Panc1 (cell line): ENCODE data around the gene PKNOX2. TPM values are rescaled to one million over a fixed set of nuclear protein-coding genes. Genes with fewer than 3 reads are reported as not detected.

ENCODE experiments used
- ATAC-seq: fragments of 200-7000 bp; cut with Tn5 transposase; 2 replicates; pipeline ENCODE4 v1.9.1; 2020; ENCODE audit warnings: mild to moderate bottlenecking, moderate library complexity
- BruUV-seq: library from RNA; stranded (reverse); fragments of 400-500 nt; replicated peaks from 2 replicates; lab custom pipeline; 2021; lab: Mats Ljungman, UMichigan
- CTCF ChIA-PET: fragments of 300-600 bp; sonication (Branson Sonifier 250); formaldehyde crosslinking; loops from one replicate; lab custom pipeline; 2022; ENCODE audit warnings: antibody characterized with exemption; lab: Charles Lee
- POLR2A ChIA-PET: fragments of 300-600 bp; sonication (Branson Sonifier 250); formaldehyde crosslinking; loops from one replicate; lab custom pipeline; 2022; ENCODE audit warnings: antibody characterized with exemption; lab: Charles Lee
- DNase-seq: peaks from one replicate; pipeline ENCODE4 v3.0.0-alpha.2; 2010; ENCODE audit warnings: low read depth, low spot score
- H3K27ac ChIP-seq: 2 replicates; pipeline ENCODE4 v1.5.1; 2011; ENCODE audit warnings: mild to moderate bottlenecking, low read length, inconsistent platforms
- H3K27me3 ChIP-seq: fragments of 200-500 bp; sonication (Bioruptor generic); 2 replicates; pipeline ENCODE4 v1.6.0; 2014; ENCODE audit warnings: low read length, inconsistent platforms; ENCODE audit not compliant: control insufficient read depth, insufficient read depth
- H3K36me3 ChIP-seq: fragments of 200-500 bp; sonication (Bioruptor generic); 2 replicates; pipeline ENCODE4 v1.5.1; 2014; ENCODE audit warnings: inconsistent platforms, mild to moderate bottlenecking, low read length, moderate library complexity; ENCODE audit not compliant: control insufficient read depth, insufficient read depth
- H3K4me1 ChIP-seq: 2 replicates; pipeline ENCODE4 v1.5.1; 2011; ENCODE audit warnings: inconsistent platforms, mild to moderate bottlenecking, low read length, moderate library complexity; ENCODE audit not compliant: control insufficient read depth, insufficient read depth
- H3K4me3 ChIP-seq, 2 experiments: 2 replicates each; pipeline ENCODE4 v1.5.1; 2011 to 2012; ENCODE audit warnings: low read depth in 2 of 2, low read length in 2 of 2, mild to moderate bottlenecking in 2 of 2, inconsistent platforms in 1 of 2, moderate library complexity in 1 of 2
- H3K9me3 ChIP-seq: fragments of 200-500 bp; sonication (Bioruptor generic); 2 replicates; pipeline ENCODE4 v1.5.1; 2014; ENCODE audit warnings: low read depth, mild to moderate bottlenecking, inconsistent platforms, low read length, moderate library complexity; ENCODE audit not compliant: control insufficient read depth, insufficient read depth
- POLR2AphosphoS5 ChIP-seq: IDR thresholded peaks from 2 replicates; pipeline ENCODE4 v1.6.1; 2012; ENCODE audit warnings: mild to moderate bottlenecking, low read depth, low read length, moderate library complexity
- SIN3A ChIP-seq: IDR thresholded peaks from 2 replicates; pipeline ENCODE4 v1.6.1; 2012; ENCODE audit warnings: low read depth, mild to moderate bottlenecking, low read length, moderate library complexity, borderline replicate concordance; ENCODE audit not compliant: insufficient read depth
- TCF7L2 ChIP-seq: IDR thresholded peaks from 2 replicates; pipeline ENCODE4 v1.6.1; 2011; ENCODE audit warnings: mild to moderate bottlenecking, low read depth, low read length, inconsistent platforms
- in situ Hi-C: cut with HindIII; loops from 2 replicates; pipeline ENCODE4 v1.10.0; 2016; ENCODE audit warnings: low sequenced_read_pairs, low pct_unique_long_range_greater_than_20kb
- intact Hi-C: fragments of 100-400 bp; cut with micrococcal nuclease; formaldehyde crosslinking; loops from one replicate; pipeline ENCODE4 v1.10.0; 2022; ENCODE audit not compliant: unreplicated experiment
- total RNA-seq: library from RNA; stranded (reverse); gene quantifications from one replicate; pipeline ENCODE4 v1.2.1, GENCODE V29; 2021; ENCODE audit not compliant: unreplicated experiment
- TF ChIP-seq, protein P1 (sequence below), 2 experiments: IDR thresholded peaks; 2 replicates each; pipeline ENCODE4 v1.6.1; 2011 to 2012; ENCODE audit warnings: low read depth in 2 of 2, control low read depth in 1 of 2, low read length in 1 of 2, mild to moderate bottlenecking in 1 of 2, moderate library complexity in 1 of 2; ENCODE audit not compliant: insufficient read depth in 1 of 2
- TF ChIP-seq, protein P2 (sequence below): fragments of 450-650 bp; IDR thresholded peaks from 2 replicates; pipeline ENCODE4 v1.5.1; 2017; ENCODE audit warnings: mild to moderate bottlenecking

The PKNOX2 gene
- total RNA-seq, 1 experiment from 2014 or later = not detected

DNA sequence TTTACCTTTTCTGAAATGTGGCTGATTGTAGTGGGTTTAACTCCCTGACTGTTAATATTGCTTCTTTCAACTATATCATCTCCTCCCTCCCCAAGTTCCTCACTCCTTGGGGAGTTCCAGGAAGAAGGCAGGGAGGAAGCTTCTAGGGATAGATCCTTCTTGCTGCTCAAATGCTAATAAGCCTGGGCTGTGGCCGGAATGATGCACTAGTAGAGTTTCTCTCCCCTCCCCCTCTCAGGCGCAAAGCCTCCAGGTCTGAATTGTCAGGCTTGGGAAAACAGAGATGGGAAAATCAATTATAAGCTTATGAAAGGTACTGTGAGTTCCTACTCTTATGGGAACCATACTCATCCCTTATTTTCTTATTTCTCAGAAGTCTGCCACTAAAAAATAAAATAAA lies 300.7 kb downstream of the PKNOX2 start:
- ChIA-PET POLR2A (no interaction called here), CTCF (no interaction called here)
- Histone ChIP-seq H3K27ac (no peak overlapping the region), H3K9me3 (no peaks in the 10 kb centered on the region), H3K36me3 (no peaks in the 10 kb centered on the region), H3K4me1 (no peaks in the 10 kb centered on the region), H3K4me3 (no peak overlapping the region), H3K27me3 (peaks cover 7% of the 10 kb centered on the region; the same call in 1 of the 2 replicates)
- in situ Hi-C loops (no loop called here), intact Hi-C loops (no loop called here)
- DNase-seq = no peak
- no peak for ATAC-seq
- TF ChIP-seq TCF7L2 (no peak), POLR2AphosphoS5 (no peak), SIN3A (no peak)
- TF ChIP-seq, protein P1, sequence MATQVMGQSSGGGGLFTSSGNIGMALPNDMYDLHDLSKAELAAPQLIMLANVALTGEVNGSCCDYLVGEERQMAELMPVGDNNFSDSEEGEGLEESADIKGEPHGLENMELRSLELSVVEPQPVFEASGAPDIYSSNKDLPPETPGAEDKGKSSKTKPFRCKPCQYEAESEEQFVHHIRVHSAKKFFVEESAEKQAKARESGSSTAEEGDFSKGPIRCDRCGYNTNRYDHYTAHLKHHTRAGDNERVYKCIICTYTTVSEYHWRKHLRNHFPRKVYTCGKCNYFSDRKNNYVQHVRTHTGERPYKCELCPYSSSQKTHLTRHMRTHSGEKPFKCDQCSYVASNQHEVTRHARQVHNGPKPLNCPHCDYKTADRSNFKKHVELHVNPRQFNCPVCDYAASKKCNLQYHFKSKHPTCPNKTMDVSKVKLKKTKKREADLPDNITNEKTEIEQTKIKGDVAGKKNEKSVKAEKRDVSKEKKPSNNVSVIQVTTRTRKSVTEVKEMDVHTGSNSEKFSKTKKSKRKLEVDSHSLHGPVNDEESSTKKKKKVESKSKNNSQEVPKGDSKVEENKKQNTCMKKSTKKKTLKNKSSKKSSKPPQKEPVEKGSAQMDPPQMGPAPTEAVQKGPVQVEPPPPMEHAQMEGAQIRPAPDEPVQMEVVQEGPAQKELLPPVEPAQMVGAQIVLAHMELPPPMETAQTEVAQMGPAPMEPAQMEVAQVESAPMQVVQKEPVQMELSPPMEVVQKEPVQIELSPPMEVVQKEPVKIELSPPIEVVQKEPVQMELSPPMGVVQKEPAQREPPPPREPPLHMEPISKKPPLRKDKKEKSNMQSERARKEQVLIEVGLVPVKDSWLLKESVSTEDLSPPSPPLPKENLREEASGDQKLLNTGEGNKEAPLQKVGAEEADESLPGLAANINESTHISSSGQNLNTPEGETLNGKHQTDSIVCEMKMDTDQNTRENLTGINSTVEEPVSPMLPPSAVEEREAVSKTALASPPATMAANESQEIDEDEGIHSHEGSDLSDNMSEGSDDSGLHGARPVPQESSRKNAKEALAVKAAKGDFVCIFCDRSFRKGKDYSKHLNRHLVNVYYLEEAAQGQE (IDR thresholded peaks at IDR 0.05; ENCODE audit: insufficient read depth in 1 of 2, low read depth in 2 of 2, low read length in 1 of 2) = no peak
- TF ChIP-seq, protein P2, sequence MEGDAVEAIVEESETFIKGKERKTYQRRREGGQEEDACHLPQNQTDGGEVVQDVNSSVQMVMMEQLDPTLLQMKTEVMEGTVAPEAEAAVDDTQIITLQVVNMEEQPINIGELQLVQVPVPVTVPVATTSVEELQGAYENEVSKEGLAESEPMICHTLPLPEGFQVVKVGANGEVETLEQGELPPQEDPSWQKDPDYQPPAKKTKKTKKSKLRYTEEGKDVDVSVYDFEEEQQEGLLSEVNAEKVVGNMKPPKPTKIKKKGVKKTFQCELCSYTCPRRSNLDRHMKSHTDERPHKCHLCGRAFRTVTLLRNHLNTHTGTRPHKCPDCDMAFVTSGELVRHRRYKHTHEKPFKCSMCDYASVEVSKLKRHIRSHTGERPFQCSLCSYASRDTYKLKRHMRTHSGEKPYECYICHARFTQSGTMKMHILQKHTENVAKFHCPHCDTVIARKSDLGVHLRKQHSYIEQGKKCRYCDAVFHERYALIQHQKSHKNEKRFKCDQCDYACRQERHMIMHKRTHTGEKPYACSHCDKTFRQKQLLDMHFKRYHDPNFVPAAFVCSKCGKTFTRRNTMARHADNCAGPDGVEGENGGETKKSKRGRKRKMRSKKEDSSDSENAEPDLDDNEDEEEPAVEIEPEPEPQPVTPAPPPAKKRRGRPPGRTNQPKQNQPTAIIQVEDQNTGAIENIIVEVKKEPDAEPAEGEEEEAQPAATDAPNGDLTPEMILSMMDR = no peak
- no TSS peak for BruUV-seq

GRCh38 chr11:125465701-125466100 lies 301.1 kb downstream of the PKNOX2 start:
- intact Hi-C loops = no loop called here
- in situ Hi-C loops = no loop called here
- H3K4me1 ChIP-seq = no peaks in the 10 kb centered on the region
- H3K27me3 ChIP-seq = peaks cover 7% of the 10 kb centered on the region; the same call in 1 of the 2 replicates
- no peak for ATAC-seq
- no peaks in the 10 kb centered on the region for H3K36me3 ChIP-seq
- H3K4me3 ChIP-seq = no peak overlapping the region
- ChIA-PET POLR2A (no interaction called here), CTCF (interaction anchor here (0.7 kb wide), 1 partner anchor 19 kb away, joined by 5 read pairs; no protein-coding TSS in a partner anchor)
- no peak for DNase-seq
- TF ChIP-seq, protein P2 = no peak
- TF ChIP-seq POLR2AphosphoS5 (no peak), TCF7L2 (no peak), SIN3A (no peak)
- TF ChIP-seq, protein P1 (IDR thresholded peaks at IDR 0.05; ENCODE audit: insufficient read depth in 1 of 2, low read depth in 2 of 2, low read length in 1 of 2) = no peak
- no peaks in the 10 kb centered on the region for H3K9me3 ChIP-seq
- H3K27ac ChIP-seq = no peak overlapping the region
- no TSS peak for BruUV-seq
